ENCODE measurements around the gene IDUA. TPM values are rescaled to one million over a fixed set of nuclear protein-coding genes. Genes with fewer than 3 reads are reported as not detected.

IDUA gene
- total RNA-seq, 1 experiment from 2014 or later = 6.1 TPM

GRCh38 chr4:963276-964225 is 23.3 kb upstream of the IDUA start:
- in situ Hi-C loops (cut with HindIII; ENCODE audit: low pct_unique_long_range_greater_than_20kb, low sequenced_read_pairs) = no loop called here
- no peak for DNase-seq (ENCODE audit: low read depth, low spot score)

- no peak for DNase-seq (ENCODE audit: low read depth, low spot score)
- in situ Hi-C loops (cut with HindIII; ENCODE audit: low pct_unique_long_range_greater_than_20kb, low sequenced_read_pairs) = no loop called here
These were observed 22.4 kb upstream of the IDUA start for GRCh38 chr4:964346-965025.

- no peak for DNase-seq (ENCODE audit: low read depth, low spot score)
- in situ Hi-C loops (cut with HindIII; ENCODE audit: low pct_unique_long_range_greater_than_20kb, low sequenced_read_pairs) = no loop called here
These were observed 21.6 kb upstream of the IDUA start for GRCh38 chr4:965048-965765.

GRCh38 chr4:965766-966134 is 21.1 kb upstream of the IDUA start:
- in situ Hi-C loops (cut with HindIII; ENCODE audit: low pct_unique_long_range_greater_than_20kb, low sequenced_read_pairs) = no loop called here
- DNase-seq (ENCODE audit: low read depth, low spot score) = no peak

GRCh38 chr4:966266-967112 is 20.4 kb upstream of the IDUA start:
- in situ Hi-C loops (cut with HindIII; ENCODE audit: low pct_unique_long_range_greater_than_20kb, low sequenced_read_pairs) = no loop called here
- no peak for DNase-seq (ENCODE audit: low read depth, low spot score)

- no peak for DNase-seq (ENCODE audit: low read depth, low spot score)
- in situ Hi-C loops (cut with HindIII; ENCODE audit: low pct_unique_long_range_greater_than_20kb, low sequenced_read_pairs) = no loop called here
These were observed 19.4 kb upstream of the IDUA start for GRCh38 chr4:967113-968104.

- in situ Hi-C loops (cut with HindIII; ENCODE audit: low pct_unique_long_range_greater_than_20kb, low sequenced_read_pairs) = no loop called here
- DNase-seq (ENCODE audit: low read depth, low spot score) = no peak
These were observed 18.6 kb upstream of the IDUA start for GRCh38 chr4:968221-968620.

GRCh38 chr4:968621-969394 is 18.0 kb upstream of the IDUA start:
- no peak for DNase-seq (ENCODE audit: low read depth, low spot score)
- in situ Hi-C loops (cut with HindIII; ENCODE audit: low pct_unique_long_range_greater_than_20kb, low sequenced_read_pairs) = no loop called here

- in situ Hi-C loops (cut with HindIII; ENCODE audit: low pct_unique_long_range_greater_than_20kb, low sequenced_read_pairs) = no loop called here
These were observed 16.6 kb upstream of the IDUA start for GRCh38 chr4:970046-970745.

GRCh38 chr4:970854-971520 is 15.9 kb upstream of the IDUA start:
- no peak for DNase-seq (ENCODE audit: low read depth, low spot score)
- in situ Hi-C loops (cut with HindIII; ENCODE audit: low pct_unique_long_range_greater_than_20kb, low sequenced_read_pairs) = no loop called here

More at GRCh38 chr4:970046-970745, 16.6 kb upstream of the IDUA start:
- DNase-seq (ENCODE audit: low read depth, low spot score) = no peak

GRCh38 chr4:971666-972500 is 15.0 kb upstream of the IDUA start:
- in situ Hi-C loops (cut with HindIII; ENCODE audit: low pct_unique_long_range_greater_than_20kb, low sequenced_read_pairs) = no loop called here
- DNase-seq (ENCODE audit: low read depth, low spot score) = no peak

GRCh38 chr4:972651-973424 is 14.0 kb upstream of the IDUA start:
- DNase-seq (ENCODE audit: low read depth, low spot score) = no peak

More at GRCh38 chr4:972651-973424, 14.0 kb upstream of the IDUA start:
- in situ Hi-C loops (cut with HindIII; ENCODE audit: low pct_unique_long_range_greater_than_20kb, low sequenced_read_pairs) = no loop called here

Measured in SK-MEL-5 (cell line).